ENCODE data around the gene SORCS2.

SORCS2 gene

GRCh38 chr4:7765666-7766065 is 573.3 kb downstream of the SORCS2 start:
- H3K27ac ChIP-seq: no peak overlapping the region
- TF ChIP-seq CTCF (conservative IDR thresholded peaks at IDR 0.05): no peak

GRCh38 chr4:7766086-7766485 is 573.7 kb downstream of the SORCS2 start:
- H3K27ac ChIP-seq: no peak overlapping the region
- TF ChIP-seq CTCF (conservative IDR thresholded peaks at IDR 0.05): no peak

GRCh38 chr4:7766661-7767345 is 574.5 kb downstream of the SORCS2 start:
- no peak overlapping the region for H3K27ac ChIP-seq
- no peak for TF ChIP-seq CTCF (conservative IDR thresholded peaks at IDR 0.05)

- H3K27ac ChIP-seq: no peak overlapping the region
- no peak for TF ChIP-seq CTCF (conservative IDR thresholded peaks at IDR 0.05)
These were observed 575.2 kb downstream of the SORCS2 start for GRCh38 chr4:7767526-7767925.

GRCh38 chr4:7767966-7768365 is 575.6 kb downstream of the SORCS2 start:
- TF ChIP-seq CTCF (conservative IDR thresholded peaks at IDR 0.05): no peak
- H3K27ac ChIP-seq: no peak overlapping the region

- TF ChIP-seq CTCF (conservative IDR thresholded peaks at IDR 0.05): no peak
- no peak overlapping the region for H3K27ac ChIP-seq
These were observed 576.4 kb downstream of the SORCS2 start for GRCh38 chr4:7768736-7769135.

- no peak overlapping the region for H3K27ac ChIP-seq
- TF ChIP-seq CTCF (conservative IDR thresholded peaks at IDR 0.05): no peak
These were observed 577.3 kb downstream of the SORCS2 start for GRCh38 chr4:7769396-7770223.
